Loucy (cell line): ENCODE data around the gene HOXA5.
A peak's percentile ranks its signal among the peaks of the same experiment; 100 is the strongest.

Source experiments
- H2AFZ ChIP-seq: fragments of 200-600 bp; sonication (generic); 2 replicates; pipeline ENCODE4 v1.6.0; 2016; ENCODE audit warnings: antibody characterized with exemption, mild to moderate bottlenecking, low read length, moderate library complexity
- H3F3A ChIP-seq: fragments of 200-600 bp; 2 replicates; pipeline ENCODE4 v1.6.0; 2016; ENCODE audit warnings: antibody characterized with exemption, low read depth, mild to moderate bottlenecking
- H3K27me3 ChIP-seq: fragments of 200-600 bp; sonication (generic); 2 replicates; pipeline ENCODE4 v1.6.1; 2014; ENCODE audit warnings: low read length, mild to moderate bottlenecking; ENCODE audit not compliant: insufficient read depth, poor library complexity, severe bottlenecking
- H3K36me3 ChIP-seq: fragments of 200-600 bp; sonication (generic); 2 replicates; pipeline ENCODE4 v1.6.1; 2016; ENCODE audit warnings: low read length; ENCODE audit not compliant: insufficient read depth
- H3K4me1 ChIP-seq: fragments of 200-600 bp; sonication (generic); 2 replicates; pipeline ENCODE4 v1.5.1; 2014; ENCODE audit warnings: low read length, mild to moderate bottlenecking; ENCODE audit not compliant: insufficient read depth, poor library complexity, severe bottlenecking
- H3K4me2 ChIP-seq: fragments of 200-600 bp; sonication (generic); 2 replicates; pipeline ENCODE4 v1.6.0; 2014; ENCODE audit warnings: antibody characterized with exemption, low read length, low read depth, mild to moderate bottlenecking; ENCODE audit not compliant: poor library complexity, severe bottlenecking
- H3K4me3 ChIP-seq: fragments of 200-600 bp; sonication (generic); 2 replicates; pipeline ENCODE4 v1.5.1; 2014; ENCODE audit warnings: low read length, mild to moderate bottlenecking, mixed read lengths; ENCODE audit not compliant: poor library complexity, severe bottlenecking
- H3K79me2 ChIP-seq: fragments of 200-600 bp; sonication (generic); 2 replicates; pipeline ENCODE4 v1.6.1; 2014; ENCODE audit warnings: low read length; ENCODE audit not compliant: insufficient read depth
- H3K9ac ChIP-seq: fragments of 200-600 bp; sonication (generic); 2 replicates; pipeline ENCODE4 v1.6.0; 2014; ENCODE audit warnings: mild to moderate bottlenecking, low read depth, low read length, moderate library complexity; ENCODE audit not compliant: poor library complexity, severe bottlenecking
- H3K9me2 ChIP-seq: fragments of 200-600 bp; sonication (generic); replicated peaks from 2 replicates; pipeline ENCODE4 v1.6.1; 2016; ENCODE audit warnings: low read depth, low read length, mixed read lengths
- H3K9me3 ChIP-seq: fragments of 200-600 bp; sonication (generic); 2 replicates; pipeline ENCODE4 v1.6.1; 2014; ENCODE audit warnings: mild to moderate bottlenecking, antibody characterized with exemption, low read length, low read depth; ENCODE audit not compliant: insufficient read depth
- H4K20me1 ChIP-seq: fragments of 200-600 bp; sonication (generic); 2 replicates; pipeline ENCODE4 v1.6.0; 2014; ENCODE audit warnings: antibody characterized with exemption, low read length, mild to moderate bottlenecking; ENCODE audit not compliant: insufficient read depth, poor library complexity, severe bottlenecking
- EZH2phosphoT487 ChIP-seq: fragments of 200-600 bp; IDR thresholded peaks from 2 replicates; pipeline ENCODE4 v1.6.1; 2018; ENCODE audit warnings: antibody characterized with exemption, mild to moderate bottlenecking, moderate library complexity, borderline replicate concordance
- TF ChIP-seq, protein P1 (sequence below): fragments of 200-600 bp; sonication (generic); conservative IDR thresholded peaks from 2 replicates; pipeline ENCODE4 v1.5.1; 2014; ENCODE audit warnings: mild to moderate bottlenecking, antibody characterized with exemption, low read length

The HOXA5 gene

DNA sequence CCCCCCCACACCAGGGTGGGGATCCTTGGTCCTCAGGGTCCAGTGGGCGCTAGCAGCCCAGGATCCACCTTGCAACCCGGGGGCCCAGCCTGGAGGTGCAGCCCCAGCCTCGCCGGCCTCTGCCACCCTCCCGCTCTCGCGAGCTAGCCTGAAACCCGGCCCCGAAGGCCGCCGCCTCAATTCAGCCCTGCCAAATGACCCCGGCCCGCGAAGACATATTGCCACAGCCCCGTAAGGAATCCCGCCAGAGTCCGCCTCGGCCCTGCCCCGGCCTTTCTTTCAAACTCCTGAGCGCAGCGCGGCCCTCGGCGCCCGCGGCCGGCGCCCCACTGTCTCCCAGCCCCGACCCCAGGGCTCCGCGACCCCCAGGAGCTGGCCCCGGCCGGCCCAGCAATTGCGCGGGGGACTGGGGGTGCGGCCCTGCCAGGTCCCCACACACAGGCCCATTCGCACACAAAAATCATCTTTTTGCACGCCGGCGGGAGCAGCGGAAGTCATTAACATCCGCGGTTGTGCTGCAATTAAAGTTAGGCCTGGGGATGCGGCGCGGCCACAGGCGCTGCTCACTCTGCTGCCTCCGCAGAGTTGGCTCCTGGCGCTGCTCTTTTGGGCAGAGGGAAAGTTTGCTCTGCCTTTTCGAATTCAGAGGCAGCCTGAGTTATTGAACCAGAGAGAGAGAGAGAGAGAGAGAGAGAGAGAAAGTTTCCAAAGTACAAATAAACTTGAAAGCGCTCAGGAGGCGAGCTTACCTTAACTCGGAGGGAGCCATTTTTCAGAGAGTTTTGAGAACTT, 4.0 kb downstream of the HOXA5 start:
- Histone ChIP-seq H3F3A (peaks cover 4% of the 10 kb centered on the region), H3K36me3 (peaks cover 61% of the 10 kb centered on the region), H3K79me2 (peaks cover 100% of the 10 kb centered on the region), H3K27me3 (no peaks in the 10 kb centered on the region), H3K9ac (peak overlapping the region; percentile 68), H3K4me3 (peak overlapping the region; percentile 94), H3K4me2 (peak overlapping the region; percentile 91), H2AFZ (no peak overlapping the region), H4K20me1 (peaks cover 95% of the 10 kb centered on the region), H3K4me1 (peaks cover 79% of the 10 kb centered on the region), H3K9me3 (no peaks in the 10 kb centered on the region), H3K9me2 (no peaks in the 10 kb centered on the region)
- TF ChIP-seq EZH2phosphoT487 = no peak
- TF ChIP-seq, protein P1, sequence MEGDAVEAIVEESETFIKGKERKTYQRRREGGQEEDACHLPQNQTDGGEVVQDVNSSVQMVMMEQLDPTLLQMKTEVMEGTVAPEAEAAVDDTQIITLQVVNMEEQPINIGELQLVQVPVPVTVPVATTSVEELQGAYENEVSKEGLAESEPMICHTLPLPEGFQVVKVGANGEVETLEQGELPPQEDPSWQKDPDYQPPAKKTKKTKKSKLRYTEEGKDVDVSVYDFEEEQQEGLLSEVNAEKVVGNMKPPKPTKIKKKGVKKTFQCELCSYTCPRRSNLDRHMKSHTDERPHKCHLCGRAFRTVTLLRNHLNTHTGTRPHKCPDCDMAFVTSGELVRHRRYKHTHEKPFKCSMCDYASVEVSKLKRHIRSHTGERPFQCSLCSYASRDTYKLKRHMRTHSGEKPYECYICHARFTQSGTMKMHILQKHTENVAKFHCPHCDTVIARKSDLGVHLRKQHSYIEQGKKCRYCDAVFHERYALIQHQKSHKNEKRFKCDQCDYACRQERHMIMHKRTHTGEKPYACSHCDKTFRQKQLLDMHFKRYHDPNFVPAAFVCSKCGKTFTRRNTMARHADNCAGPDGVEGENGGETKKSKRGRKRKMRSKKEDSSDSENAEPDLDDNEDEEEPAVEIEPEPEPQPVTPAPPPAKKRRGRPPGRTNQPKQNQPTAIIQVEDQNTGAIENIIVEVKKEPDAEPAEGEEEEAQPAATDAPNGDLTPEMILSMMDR = no peak

DNA sequence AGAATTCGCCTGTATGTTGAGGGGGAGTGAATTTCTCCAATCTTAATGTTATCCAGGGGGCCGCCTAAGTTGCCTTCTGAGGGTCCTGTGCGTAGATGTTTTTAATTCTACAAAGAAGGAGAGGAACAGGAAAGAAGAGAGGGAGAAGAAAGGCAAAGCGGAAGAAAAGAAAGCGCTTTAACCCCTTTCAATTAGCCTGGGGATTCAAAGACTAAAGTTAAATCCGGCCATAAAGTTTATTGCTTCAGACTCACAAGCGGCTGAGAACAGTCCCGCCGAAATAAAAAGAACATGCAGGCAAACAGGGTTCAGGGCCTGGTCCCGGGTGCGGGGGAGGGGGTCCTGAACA, 4.5 kb downstream of the HOXA5 start:
- Histone ChIP-seq H3K36me3 (peaks cover 59% of the 10 kb centered on the region), H3K4me3 (peak overlapping the region; percentile 94), H2AFZ (no peak overlapping the region), H3K9me3 (no peaks in the 10 kb centered on the region), H3K4me1 (peaks cover 81% of the 10 kb centered on the region), H4K20me1 (peaks cover 95% of the 10 kb centered on the region), H3K4me2 (peak overlapping the region; percentile 91), H3K79me2 (peaks cover 100% of the 10 kb centered on the region), H3F3A (peaks cover 4% of the 10 kb centered on the region), H3K27me3 (no peaks in the 10 kb centered on the region), H3K9me2 (no peaks in the 10 kb centered on the region), H3K9ac (peak overlapping the region; percentile 68)
- no peak for TF ChIP-seq EZH2phosphoT487
- TF ChIP-seq, protein P1 = no peak

DNA sequence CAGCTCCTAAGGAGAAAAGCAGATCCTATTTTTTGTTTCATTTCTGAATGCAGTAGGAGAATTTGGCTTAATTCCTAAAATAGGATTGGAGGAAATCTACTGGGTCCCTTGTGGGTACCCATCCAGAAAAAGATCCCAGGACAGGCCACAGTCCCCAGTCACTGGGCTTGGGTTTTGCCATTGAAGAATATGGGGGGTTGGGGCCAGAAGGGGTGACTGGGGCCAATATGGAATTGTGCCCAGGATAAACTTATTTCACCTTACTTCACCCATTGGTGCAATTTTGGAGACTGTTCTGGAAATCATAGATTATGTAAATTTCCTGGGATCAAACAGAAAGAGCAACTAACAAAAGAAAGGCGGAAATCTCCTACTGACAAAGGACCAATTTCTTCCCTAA, 5.0 kb downstream of the HOXA5 start:
- H3K9me2 ChIP-seq = no peaks in the 10 kb centered on the region
- H2AFZ ChIP-seq = no peak overlapping the region
- no peak for TF ChIP-seq EZH2phosphoT487
- TF ChIP-seq, protein P1 = no peak
- H3K79me2 ChIP-seq = peaks cover 100% of the 10 kb centered on the region
- peak overlapping the region; percentile 91 for H3K4me2 ChIP-seq
- no peaks in the 10 kb centered on the region for H3K27me3 ChIP-seq
- H3K4me3 ChIP-seq = peak overlapping the region; percentile 94
- H3K9ac ChIP-seq = peak overlapping the region; percentile 68
- H3K9me3 ChIP-seq = no peaks in the 10 kb centered on the region
- H3K4me1 ChIP-seq = peaks cover 80% of the 10 kb centered on the region
- H3F3A ChIP-seq = peaks cover 4% of the 10 kb centered on the region
- H4K20me1 ChIP-seq = peaks cover 95% of the 10 kb centered on the region
- peaks cover 59% of the 10 kb centered on the region for H3K36me3 ChIP-seq
